ENCODE measurements around the gene C1orf116. TPM values are rescaled to one million over a fixed set of nuclear protein-coding genes. Genes with fewer than 3 reads are reported as not detected.

The C1orf116 gene
- total and polyA plus RNA-seq, 12 donors, result 0.07 to 1.5 (median 0.64) TPM

DNA sequence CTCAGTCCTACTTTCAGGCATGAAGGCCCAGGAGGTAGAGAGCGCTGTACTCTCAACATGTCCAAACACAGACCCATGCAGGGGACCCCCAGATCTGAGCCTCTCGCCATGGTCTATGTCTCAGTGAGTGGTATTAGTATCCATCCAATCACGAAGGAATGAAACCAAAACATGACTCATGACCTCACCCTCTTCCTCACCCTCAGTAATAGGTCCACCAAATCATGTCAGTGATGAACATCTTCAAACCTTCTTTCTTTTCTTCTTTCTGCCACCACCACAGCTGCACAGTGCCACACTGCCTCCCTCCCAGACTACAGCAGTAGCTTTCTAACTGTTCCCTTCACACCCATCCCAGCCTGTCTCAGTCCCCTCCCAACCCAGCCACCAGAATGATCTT is 16.8 kb downstream of the C1orf116 start:
- no peak overlapping the region for H3K27ac ChIP-seq
- no peak overlapping the region for H3K4me3 ChIP-seq
- H3K36me3 ChIP-seq, result no peaks in the 10 kb centered on the region
- TF ChIP-seq, protein P1, sequence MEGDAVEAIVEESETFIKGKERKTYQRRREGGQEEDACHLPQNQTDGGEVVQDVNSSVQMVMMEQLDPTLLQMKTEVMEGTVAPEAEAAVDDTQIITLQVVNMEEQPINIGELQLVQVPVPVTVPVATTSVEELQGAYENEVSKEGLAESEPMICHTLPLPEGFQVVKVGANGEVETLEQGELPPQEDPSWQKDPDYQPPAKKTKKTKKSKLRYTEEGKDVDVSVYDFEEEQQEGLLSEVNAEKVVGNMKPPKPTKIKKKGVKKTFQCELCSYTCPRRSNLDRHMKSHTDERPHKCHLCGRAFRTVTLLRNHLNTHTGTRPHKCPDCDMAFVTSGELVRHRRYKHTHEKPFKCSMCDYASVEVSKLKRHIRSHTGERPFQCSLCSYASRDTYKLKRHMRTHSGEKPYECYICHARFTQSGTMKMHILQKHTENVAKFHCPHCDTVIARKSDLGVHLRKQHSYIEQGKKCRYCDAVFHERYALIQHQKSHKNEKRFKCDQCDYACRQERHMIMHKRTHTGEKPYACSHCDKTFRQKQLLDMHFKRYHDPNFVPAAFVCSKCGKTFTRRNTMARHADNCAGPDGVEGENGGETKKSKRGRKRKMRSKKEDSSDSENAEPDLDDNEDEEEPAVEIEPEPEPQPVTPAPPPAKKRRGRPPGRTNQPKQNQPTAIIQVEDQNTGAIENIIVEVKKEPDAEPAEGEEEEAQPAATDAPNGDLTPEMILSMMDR (IDR thresholded peaks at IDR 0.05), result no peak
- DNase-seq (no peak), ATAC-seq (no peak)
- 86 to 93% methylated on average over 3 of the region's 3 CpGs for WGBS, 2 donors
- intact Hi-C loops (cut with DNase I), result no loop called here
- peaks cover 0 to 6% (median 0%) of the 10 kb centered on the region in 7 donors for H3K27me3 ChIP-seq
- no peaks in the 10 kb centered on the region for H3K9me3 ChIP-seq
- peaks cover 0 to 11% (median 0%) of the 10 kb centered on the region in 9 donors for H3K4me1 ChIP-seq

DNA sequence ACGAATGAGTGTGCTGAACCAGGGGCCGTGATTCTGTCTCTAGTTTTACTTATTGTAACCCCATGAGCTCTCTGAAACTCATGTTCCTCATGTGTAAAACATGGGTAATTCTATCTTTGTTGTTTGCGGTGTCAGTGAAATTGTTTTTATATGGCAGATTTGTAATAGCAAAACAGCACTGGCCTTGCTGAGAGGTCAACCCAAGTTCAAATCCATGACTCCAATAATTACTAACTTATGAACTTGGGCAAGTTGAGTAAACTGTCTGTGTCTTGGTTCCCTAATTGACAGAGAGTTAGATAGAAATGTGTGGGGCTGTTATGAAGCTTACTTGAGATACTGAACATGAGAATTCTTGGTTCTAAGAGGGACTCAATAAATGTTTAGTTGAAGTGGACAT is 17.8 kb downstream of the C1orf116 start:
- H3K4me3 ChIP-seq, result no peak overlapping the region
- DNase-seq (no peak), ATAC-seq (no peak)
- WGBS, 2 donors, result 88 to 96% methylated on average over 3 of the region's 3 CpGs
- no peaks in the 10 kb centered on the region for H3K36me3 ChIP-seq
- intact Hi-C loops (cut with DNase I), result no loop called here
- H3K27ac ChIP-seq, result no peak overlapping the region
- TF ChIP-seq, protein P1 (IDR thresholded peaks at IDR 0.05), result no peak
- H3K27me3 ChIP-seq, result peaks cover 0 to 6% (median 0%) of the 10 kb centered on the region in 7 donors
- no peaks in the 10 kb centered on the region for H3K9me3 ChIP-seq
- peaks cover 0 to 11% (median 0%) of the 10 kb centered on the region in 9 donors for H3K4me1 ChIP-seq

DNA sequence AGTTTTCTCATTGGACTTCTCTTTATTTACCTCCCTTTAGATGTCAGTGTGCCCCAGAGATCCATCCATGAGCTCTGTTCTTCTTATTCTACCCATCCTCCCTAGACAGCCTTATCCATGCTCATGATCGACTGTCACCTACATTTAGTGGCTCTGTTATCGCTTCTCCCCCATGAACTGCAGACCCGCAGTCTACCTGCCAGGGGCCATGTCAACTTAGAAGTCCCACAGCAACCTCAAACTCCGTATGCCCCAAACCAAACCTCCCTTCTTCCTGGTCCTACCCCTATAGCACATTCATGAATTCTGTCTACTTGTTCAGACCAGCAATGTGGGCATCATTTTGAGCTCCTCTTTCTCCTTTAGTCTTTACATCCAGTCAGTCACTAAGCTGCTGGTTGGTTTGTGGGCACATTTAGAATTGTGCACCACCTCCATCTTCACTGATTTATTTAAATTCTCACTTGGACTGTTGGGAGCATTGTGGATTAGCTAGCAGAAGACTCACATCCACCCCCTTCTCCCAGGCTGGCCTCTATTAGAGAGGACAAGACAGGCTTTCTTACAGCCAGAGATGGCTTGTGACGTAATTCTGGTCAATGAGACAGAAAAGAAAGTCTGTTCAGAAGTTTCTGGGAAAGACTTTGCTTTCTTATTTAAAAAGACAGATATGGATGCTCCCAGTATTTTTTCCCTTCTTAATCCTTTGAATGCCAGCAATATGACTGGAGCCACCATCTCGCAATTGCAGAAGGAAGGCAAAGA is 19.1 kb downstream of the C1orf116 start:
- intact Hi-C loops (cut with DNase I), result no loop called here

DNA sequence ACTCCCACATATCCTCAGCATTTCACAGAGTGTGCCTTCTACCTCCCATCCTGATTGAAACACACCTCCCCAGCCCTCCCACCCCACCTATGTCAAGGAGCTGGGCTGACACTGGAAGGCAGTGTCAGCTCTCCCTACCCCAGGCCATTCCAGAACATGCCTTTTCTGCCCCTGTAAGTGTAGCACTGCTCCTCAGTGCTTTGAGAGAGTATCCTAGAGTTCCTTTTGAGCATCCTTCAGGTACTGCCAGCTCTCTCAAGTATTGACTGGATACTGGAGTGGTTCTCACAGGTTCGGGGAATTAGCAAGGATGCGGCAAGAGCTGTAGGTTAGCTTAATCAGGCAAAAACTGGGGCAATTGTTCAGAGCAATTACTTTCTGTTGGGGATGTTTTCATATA is 21.8 kb downstream of the C1orf116 start:
- no peak overlapping the region for H3K27ac ChIP-seq
- no peak overlapping the region for H3K4me3 ChIP-seq
- H3K36me3 ChIP-seq, result no peaks in the 10 kb centered on the region
- H3K9me3 ChIP-seq, result no peaks in the 10 kb centered on the region
- DNase-seq, result no peak
- TF ChIP-seq, protein P1 (IDR thresholded peaks at IDR 0.05), result no peak
- intact Hi-C loops (cut with DNase I), result no loop called here
- H3K4me1 ChIP-seq, result no peaks in the 10 kb centered on the region
- no peak for ATAC-seq
- peaks cover 0 to 6% (median 0%) of the 10 kb centered on the region in 7 donors for H3K27me3 ChIP-seq
- 94 to 100% methylated on average over 2 of the region's 2 CpGs for WGBS, 2 donors

More for the DNA sequence above, 19.1 kb downstream of the C1orf116 start:
- no peak for DNase-seq
- Histone ChIP-seq H3K4me3 (no peak overlapping the region), H3K9me3 (no peaks in the 10 kb centered on the region), H3K36me3 (no peaks in the 10 kb centered on the region), H3K27me3 (peaks cover 0 to 6% (median 0%) of the 10 kb centered on the region in 7 donors), H3K27ac (no peak overlapping the region), H3K4me1 (peaks cover 0 to 11% (median 0%) of the 10 kb centered on the region in 9 donors)
- 66 to 73% methylated on average over 6 of the region's 6 CpGs for WGBS, 2 donors
- ATAC-seq, result no peak
- TF ChIP-seq, protein P1 (IDR thresholded peaks at IDR 0.05), result no peak
